Mesenchymal stem cell (in vitro differentiated cells and primary cell): ENCODE measurements around the gene SETD7.
A peak's percentile ranks its signal among the peaks of the same experiment; 100 is the strongest.

Source experiments
- DNase-seq: peaks from one replicate; pipeline ENCODE4 v3.0.0-alpha.2; 2013
- H2AFZ ChIP-seq: one replicate; pipeline ENCODE4 v1.6.1; 2013; ENCODE audit warnings: low read depth, mild to moderate bottlenecking, control low read depth, inconsistent platforms, low read length, moderate library complexity
- H2AK5ac ChIP-seq: 2 replicates; pipeline ENCODE4 v1.6.1; 2013; ENCODE audit warnings: low read length, moderate library complexity, mild to moderate bottlenecking, inconsistent platforms; ENCODE audit not compliant: severe bottlenecking
- H2BK120ac ChIP-seq: one replicate; pipeline ENCODE4 v1.6.1; 2013; ENCODE audit warnings: low read depth, mild to moderate bottlenecking, inconsistent platforms, low read length, moderate library complexity
- H2BK12ac ChIP-seq, 2 experiments: one replicate each; pipeline ENCODE4 v1.6.1; 2013; ENCODE audit warnings: inconsistent platforms in 2 of 2, low read length in 2 of 2, mild to moderate bottlenecking in 2 of 2, moderate library complexity in 2 of 2, control low read depth in 1 of 2
- H2BK15ac ChIP-seq: one replicate; pipeline ENCODE4 v1.6.1; 2013; ENCODE audit warnings: mild to moderate bottlenecking, low read depth, inconsistent platforms; ENCODE audit not compliant: poor library complexity, severe bottlenecking
- H2BK5ac ChIP-seq: 2 replicates; pipeline ENCODE4 v1.6.1; 2013; ENCODE audit warnings: low read depth, mild to moderate bottlenecking, low read length, control low read depth, inconsistent platforms; ENCODE audit not compliant: poor library complexity, severe bottlenecking
- H3K14ac ChIP-seq, 2 experiments: one replicate each; pipeline ENCODE4 v1.6.1; 2013; ENCODE audit warnings: inconsistent platforms in 2 of 2, low read length in 2 of 2, control low read depth in 1 of 2, mild to moderate bottlenecking in 1 of 2, moderate library complexity in 1 of 2
- H3K18ac ChIP-seq, 2 experiments: one replicate each; pipeline ENCODE4 v1.6.1; 2013; ENCODE audit warnings: inconsistent platforms in 2 of 2, low read length in 2 of 2, control low read depth in 1 of 2, low read depth in 1 of 2, mild to moderate bottlenecking in 1 of 2
- H3K23ac ChIP-seq, 2 experiments: one replicate each; pipeline ENCODE4 v1.6.1; 2013; ENCODE audit warnings: inconsistent platforms in 2 of 2, low read length in 2 of 2, mild to moderate bottlenecking in 2 of 2, moderate library complexity in 2 of 2, control low read depth in 1 of 2
- H3K27ac ChIP-seq: 2 replicates; pipeline ENCODE4 v1.5.1; 2013; ENCODE audit warnings: mild to moderate bottlenecking, moderate library complexity, low read length, control low read depth, inconsistent platforms; ENCODE audit not compliant: poor library complexity, severe bottlenecking
- H3K27me3 ChIP-seq, 2 experiments: 2 replicates each; pipeline versions ENCODE4 v1.6.1 to v1.7.0; 2013; ENCODE audit warnings: low read length in 2 of 2, mild to moderate bottlenecking in 2 of 2, moderate library complexity in 2 of 2, control low read depth in 1 of 2, inconsistent platforms in 1 of 2; ENCODE audit not compliant: control insufficient read depth in 1 of 2, insufficient read depth in 1 of 2
- H3K36me3 ChIP-seq, 2 experiments: 2 replicates each; pipeline versions ENCODE4 v1.6.1 to v1.7.0; 2013; ENCODE audit warnings: low read length in 2 of 2, control low read depth in 1 of 2, inconsistent platforms in 1 of 2, low read depth in 1 of 2, mild to moderate bottlenecking in 1 of 2; ENCODE audit not compliant: insufficient read depth in 2 of 2, control insufficient read depth in 1 of 2
- H3K4ac ChIP-seq, 2 experiments: one replicate each; pipeline ENCODE4 v1.6.1; 2013; ENCODE audit warnings: inconsistent platforms in 2 of 2, low read length in 2 of 2, mild to moderate bottlenecking in 2 of 2, moderate library complexity in 2 of 2, control low read depth in 1 of 2, low read depth in 1 of 2
- H3K4me1 ChIP-seq: 2 replicates; pipeline ENCODE4 v1.6.1; 2013; ENCODE audit warnings: low read depth, low read length, control low read depth; ENCODE audit not compliant: control insufficient read depth, insufficient read depth
- H3K4me2 ChIP-seq: 2 replicates; pipeline ENCODE4 v1.6.1; 2013; ENCODE audit warnings: low read length, mild to moderate bottlenecking, inconsistent platforms; ENCODE audit not compliant: poor library complexity, severe bottlenecking
- H3K4me3 ChIP-seq, 2 experiments: 2 replicates each; pipeline versions ENCODE4 v1.5.1 to v1.7.0; 2013; ENCODE audit warnings: low read length in 2 of 2, mild to moderate bottlenecking in 2 of 2, control low read depth in 1 of 2, low read depth in 1 of 2; ENCODE audit not compliant: insufficient read depth in 1 of 2
- H3K79me1 ChIP-seq: replicated peaks from 2 replicates; pipeline ENCODE4 v1.6.1; 2013; ENCODE audit warnings: mild to moderate bottlenecking, control low read depth, low read length, inconsistent platforms; ENCODE audit not compliant: poor library complexity, severe bottlenecking
- H3K9ac ChIP-seq: 2 replicates; pipeline ENCODE4 v1.7.0; 2013; ENCODE audit warnings: mild to moderate bottlenecking, low read length, moderate library complexity
- H3K9me3 ChIP-seq: 2 replicates; pipeline ENCODE4 v1.7.0; 2013; ENCODE audit warnings: mild to moderate bottlenecking, low read length; ENCODE audit not compliant: control insufficient read depth
- H4K8ac ChIP-seq: one replicate; pipeline ENCODE4 v1.6.1; 2013; ENCODE audit warnings: inconsistent platforms, mild to moderate bottlenecking, low read length, moderate library complexity
- H4K91ac ChIP-seq: one replicate; pipeline ENCODE4 v1.6.1; 2013; ENCODE audit warnings: mild to moderate bottlenecking, low read length, inconsistent platforms
- WGBS: methylation state at CpG from one replicate; pipeline ENCODE4 v1.1.7; 2013; ENCODE audit warnings: mixed read lengths; 5-methylcytosine and 5-hydroxymethylcytosine counted together

Gene SETD7

GRCh38 chr4:139564502-139564901 lies 8.5 kb upstream of the SETD7 start:
- H3K4me1 ChIP-seq = peaks cover 2% of the 10 kb centered on the region
- H3K27me3 ChIP-seq = peaks cover 4 to 8% of the 10 kb centered on the region in 2 experiments
- H3K4me3 ChIP-seq = no peak overlapping the region
- no peak overlapping the region for H2BK120ac ChIP-seq
- no peak overlapping the region for H2BK5ac ChIP-seq
- H4K8ac ChIP-seq = no peak overlapping the region
- H2BK15ac ChIP-seq = no peak overlapping the region
- H2AK5ac ChIP-seq = no peak overlapping the region
- no peak overlapping the region for H4K91ac ChIP-seq
- H3K23ac ChIP-seq = no peak overlapping the region
- no peak overlapping the region for H3K27ac ChIP-seq
- H3K4ac ChIP-seq = no peak overlapping the region
- no peak overlapping the region for H3K14ac ChIP-seq
- no peaks in the 10 kb centered on the region for H3K9me3 ChIP-seq
- no peaks in the 10 kb centered on the region for H3K36me3 ChIP-seq
- peak overlapping the region in 1 of 2 experiments; percentile 10 for H2BK12ac ChIP-seq
- H3K18ac ChIP-seq = no peak overlapping the region
- H3K4me2 ChIP-seq = no peak overlapping the region
- no peaks in the 10 kb centered on the region for H3K79me1 ChIP-seq
- H3K9ac ChIP-seq = no peak overlapping the region
- no peak for DNase-seq
- 100% methylated on average over 1 of the region's 1 CpG for WGBS
- no peak overlapping the region for H2AFZ ChIP-seq

GRCh38 chr4:139563515-139563914 lies 7.5 kb upstream of the SETD7 start:
- H2BK5ac ChIP-seq = no peak overlapping the region
- H3K36me3 ChIP-seq = no peaks in the 10 kb centered on the region
- no peak overlapping the region for H2BK12ac ChIP-seq
- H3K4me1 ChIP-seq = peaks cover 1% of the 10 kb centered on the region
- no peak overlapping the region for H3K4ac ChIP-seq
- H4K91ac ChIP-seq = no peak overlapping the region
- no peak overlapping the region for H2BK15ac ChIP-seq
- H3K27me3 ChIP-seq = peaks cover 12 to 18% of the 10 kb centered on the region in 2 experiments
- DNase-seq = no peak
- H3K18ac ChIP-seq = no peak overlapping the region
- H2BK120ac ChIP-seq = no peak overlapping the region
- no peak overlapping the region for H4K8ac ChIP-seq
- no peak overlapping the region for H3K14ac ChIP-seq
- H3K79me1 ChIP-seq = no peaks in the 10 kb centered on the region
- H3K23ac ChIP-seq = no peak overlapping the region
- H3K4me2 ChIP-seq = no peak overlapping the region
- H3K4me3 ChIP-seq = no peak overlapping the region
- H2AK5ac ChIP-seq = no peak overlapping the region
- H3K9me3 ChIP-seq = no peaks in the 10 kb centered on the region
- no peak overlapping the region for H3K27ac ChIP-seq
- H3K9ac ChIP-seq = no peak overlapping the region
- no peak overlapping the region for H2AFZ ChIP-seq
- WGBS = 100% methylated on average over 1 of the region's 2 CpGs

- Histone ChIP-seq H3K27me3 (peaks cover 18 to 24% of the 10 kb centered on the region in 2 experiments), H3K9ac (no peak overlapping the region), H3K9me3 (no peaks in the 10 kb centered on the region), H3K4me3 (no peak overlapping the region), H2AK5ac (no peak overlapping the region), H2BK120ac (no peak overlapping the region), H3K36me3 (no peaks in the 10 kb centered on the region), H3K4me1 (no peaks in the 10 kb centered on the region), H2BK5ac (no peak overlapping the region), H3K27ac (no peak overlapping the region), H2AFZ (no peak overlapping the region), H3K23ac (no peak overlapping the region), H4K8ac (no peak overlapping the region), H3K4me2 (no peak overlapping the region), H3K4ac (no peak overlapping the region), H3K18ac (no peak overlapping the region), H2BK12ac (no peak overlapping the region), H3K14ac (no peak overlapping the region), H4K91ac (no peak overlapping the region), H3K79me1 (no peaks in the 10 kb centered on the region), H2BK15ac (peak overlapping the region; percentile 28)
- WGBS = 90% methylated on average over 3 of the region's 3 CpGs
- no peak for DNase-seq
Observed at GRCh38 chr4:139562839-139563238, 6.8 kb upstream of the SETD7 start.

- H3K27ac ChIP-seq = no peak overlapping the region
- peaks cover 24 to 31% of the 10 kb centered on the region in 2 experiments for H3K27me3 ChIP-seq
- H2AK5ac ChIP-seq = no peak overlapping the region
- WGBS = 83% methylated on average over 3 of the region's 3 CpGs
- no peak for DNase-seq
- no peak overlapping the region for H2BK12ac ChIP-seq
- H3K18ac ChIP-seq = no peak overlapping the region
- H4K8ac ChIP-seq = no peak overlapping the region
- H2BK15ac ChIP-seq = no peak overlapping the region
- H3K4me1 ChIP-seq = no peaks in the 10 kb centered on the region
- no peak overlapping the region for H4K91ac ChIP-seq
- H3K4ac ChIP-seq = no peak overlapping the region
- no peak overlapping the region for H3K14ac ChIP-seq
- no peaks in the 10 kb centered on the region for H3K9me3 ChIP-seq
- H3K23ac ChIP-seq = no peak overlapping the region
- no peaks in the 10 kb centered on the region for H3K36me3 ChIP-seq
- H3K79me1 ChIP-seq = no peaks in the 10 kb centered on the region
- no peak overlapping the region for H3K9ac ChIP-seq
- H2BK120ac ChIP-seq = no peak overlapping the region
- H3K4me3 ChIP-seq = no peak overlapping the region
- no peak overlapping the region for H3K4me2 ChIP-seq
- no peak overlapping the region for H2BK5ac ChIP-seq
- H2AFZ ChIP-seq = no peak overlapping the region
Observed at GRCh38 chr4:139562067-139562684, 6.2 kb upstream of the SETD7 start.
